CMK (cell line): ENCODE results near the gene FAM156A.
"Not testable (repeated sequence)": the region's sequence is repeated elsewhere in the genome, so short reads cannot be mapped to it uniquely, and the experiment has no call there.

Source experiments
- DNase-seq: peaks from one replicate; pipeline ENCODE4 v3.0.0-alpha.2; 2010; ENCODE audit warnings: low read depth

FAM156A gene

GRCh38 chrX:52958113-52958959, at the start of gene FAM156A:
Gene FAM156A (minus strand): TSS chrX:52958518. CDS start chrX:52948588, 9,930 bp downstream.
- DNase-seq = not testable (repeated sequence)

DNA sequence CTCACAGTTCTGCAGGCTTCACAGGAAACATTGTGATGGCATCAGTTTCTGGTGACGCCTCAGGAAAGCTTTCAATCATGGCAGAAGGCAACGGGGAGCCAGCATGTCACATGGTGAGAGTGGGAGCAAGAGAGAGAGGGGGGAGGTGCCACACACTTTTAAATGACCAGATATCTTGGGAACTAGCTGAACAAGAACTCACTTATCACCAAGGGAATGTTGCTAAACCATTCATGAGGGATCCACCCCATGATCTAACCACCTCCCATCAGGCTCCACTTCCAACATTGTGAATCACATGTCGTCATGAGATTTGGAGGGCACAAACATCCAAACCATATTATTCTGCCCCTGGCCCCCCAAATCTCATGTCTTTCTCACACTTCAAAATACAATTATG, 47.0 kb upstream of the FAM156A start:
- DNase-seq = no peak

DNA sequence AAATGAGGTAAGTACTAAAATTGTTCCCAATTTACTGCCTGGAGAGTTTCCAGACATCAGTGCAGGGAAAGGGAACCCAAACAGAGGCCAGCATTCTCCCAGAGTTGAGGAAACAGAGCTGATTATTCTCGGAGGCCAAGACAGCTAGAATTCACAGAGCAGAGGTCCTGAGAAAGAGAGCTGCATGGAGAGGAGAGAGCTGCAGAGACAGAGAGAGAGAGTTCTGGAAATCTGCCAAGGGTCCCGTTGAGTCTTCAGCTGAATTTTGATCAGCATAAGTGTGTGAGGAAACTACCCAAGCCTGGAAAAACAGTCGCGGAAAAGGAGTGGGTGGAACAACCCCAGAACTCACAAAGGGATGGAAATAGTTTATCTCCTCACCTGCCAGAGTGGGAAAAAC, 46.5 kb upstream of the FAM156A start:
- DNase-seq = no peak

- DNase-seq = no peak
These were observed 45.7 kb upstream of the FAM156A start for GRCh38 chrX:53004038-53004437.

DNA sequence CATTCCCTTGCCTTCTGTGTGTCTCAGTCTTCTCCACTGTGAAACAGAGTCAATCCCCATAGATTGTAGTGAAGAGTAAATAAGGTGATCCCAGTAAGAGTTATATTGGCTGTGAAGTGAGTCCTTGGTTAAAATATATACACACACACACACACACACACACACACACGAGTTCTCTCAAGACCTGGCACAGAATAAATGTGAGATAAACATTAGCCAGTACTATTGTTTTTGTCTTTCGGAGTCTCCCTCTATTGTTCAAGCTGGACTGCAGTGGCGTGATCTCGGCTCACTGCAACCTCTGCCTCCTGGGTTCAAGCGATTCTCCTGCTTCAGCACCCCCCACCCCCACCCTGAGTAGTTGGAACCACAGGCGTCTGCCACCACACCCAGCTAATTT, 44.8 kb upstream of the FAM156A start:
- no peak for DNase-seq

GRCh38 chrX:53001958-53002357, 43.6 kb upstream of the FAM156A start:
- DNase-seq = no peak

DNA sequence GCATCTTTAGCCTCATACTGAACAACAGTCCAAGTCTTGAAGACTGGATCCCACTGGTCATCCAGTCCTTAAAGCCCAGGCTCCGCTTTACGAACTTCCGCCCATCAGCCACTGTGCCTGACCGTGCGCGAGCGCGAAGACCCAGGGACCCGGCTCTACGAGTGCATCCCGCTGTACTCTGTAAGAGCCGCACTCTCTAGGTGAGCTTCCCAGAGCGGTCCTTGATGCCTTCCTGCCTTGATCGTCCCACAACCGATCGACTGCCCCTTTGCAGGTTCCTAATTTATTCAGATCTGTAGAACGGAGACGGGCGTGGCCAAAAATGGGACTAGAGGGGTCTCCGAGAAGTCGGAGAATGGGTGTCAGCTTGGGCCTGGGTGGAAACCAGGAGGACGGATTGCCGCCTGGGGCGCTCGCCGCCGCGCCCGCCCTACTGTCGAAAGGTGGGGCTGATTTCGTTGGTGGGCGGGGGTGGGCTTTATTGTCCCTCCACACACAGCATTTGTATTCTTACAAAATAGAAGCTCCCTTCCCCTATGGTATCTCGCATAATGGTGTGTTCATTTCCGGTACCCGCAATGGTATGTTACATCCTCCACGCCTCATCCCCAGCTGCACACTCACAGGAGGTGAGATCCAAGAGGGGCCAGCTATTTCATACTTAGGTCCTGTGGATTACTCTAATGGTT, 42.3 kb upstream of the FAM156A start:
- DNase-seq = no peak

DNA sequence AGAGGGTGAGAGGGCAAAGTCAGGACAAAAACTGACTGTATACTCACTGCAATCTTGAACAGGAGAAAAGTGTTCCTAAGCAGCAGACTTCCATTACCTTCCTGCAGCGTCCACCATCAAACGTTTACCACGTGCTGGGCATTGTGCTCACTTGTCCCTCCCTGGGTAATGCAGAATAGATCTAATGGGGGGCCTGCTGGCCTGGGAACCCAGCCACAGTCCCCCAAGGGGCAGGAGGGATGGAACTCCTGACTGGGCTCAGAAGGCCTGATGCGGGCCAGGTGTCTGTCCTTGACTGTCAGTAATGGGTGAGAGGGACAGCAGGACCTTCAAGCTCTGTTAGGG, 37.6 kb upstream of the FAM156A start:
- DNase-seq = no peak

- peak; percentile 87 for DNase-seq
These were observed 37.0 kb upstream of the FAM156A start for GRCh38 chrX:52995135-52995986.

DNA sequence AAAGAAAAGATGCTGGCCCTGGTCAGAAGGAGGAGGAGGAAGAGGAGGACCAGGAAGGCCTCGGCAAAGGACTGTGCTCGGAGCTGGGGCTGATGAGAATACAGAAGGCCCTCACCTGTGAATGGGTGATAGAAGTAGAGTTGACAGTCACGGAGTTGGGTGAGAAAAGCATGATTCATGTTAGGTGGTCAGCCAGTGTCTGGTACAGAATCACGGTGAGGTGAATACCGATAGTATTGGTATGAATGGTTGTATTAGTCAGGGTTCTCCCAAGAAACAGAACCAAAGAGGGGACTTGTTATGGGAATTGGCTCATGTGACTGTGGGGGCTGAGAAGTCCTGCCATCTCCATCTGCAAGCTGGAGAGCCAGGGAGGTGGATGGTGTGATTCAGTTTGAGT, 32.5 kb upstream of the FAM156A start:
- no peak for DNase-seq

DNA sequence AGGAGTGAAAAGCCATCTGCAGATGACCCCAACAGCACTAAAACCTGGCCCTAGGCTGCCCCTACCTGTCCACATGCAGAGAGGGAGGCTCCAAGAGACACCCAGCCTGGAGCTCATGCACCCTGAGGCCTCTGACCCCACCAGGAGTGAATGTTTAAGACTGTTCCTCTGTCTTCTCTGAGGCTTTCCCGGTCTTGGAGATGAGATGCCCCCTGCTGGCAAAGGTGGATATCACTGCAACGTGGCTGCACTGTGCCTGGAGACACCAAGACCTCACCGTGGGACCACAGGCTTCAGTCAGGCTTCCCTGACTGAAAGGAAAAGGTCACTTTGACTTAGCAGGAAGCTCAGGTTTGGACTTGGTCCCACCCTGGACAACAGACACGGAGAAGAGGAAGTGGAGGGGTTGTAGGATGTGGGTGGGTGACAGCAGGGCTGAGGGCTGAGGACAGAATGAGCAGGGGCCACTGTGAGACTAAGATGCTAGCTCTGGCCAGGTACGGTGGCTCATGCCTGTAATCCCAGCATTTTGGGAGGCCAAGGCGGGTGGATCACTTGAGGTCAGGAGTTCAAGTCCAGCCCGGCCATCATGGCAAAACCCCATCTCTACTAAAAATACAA, 31.8 kb upstream of the FAM156A start:
- peak; percentile 54 for DNase-seq

GRCh38 chrX:52988985-52989917, 30.9 kb upstream of the FAM156A start:
- DNase-seq = no peak

DNA sequence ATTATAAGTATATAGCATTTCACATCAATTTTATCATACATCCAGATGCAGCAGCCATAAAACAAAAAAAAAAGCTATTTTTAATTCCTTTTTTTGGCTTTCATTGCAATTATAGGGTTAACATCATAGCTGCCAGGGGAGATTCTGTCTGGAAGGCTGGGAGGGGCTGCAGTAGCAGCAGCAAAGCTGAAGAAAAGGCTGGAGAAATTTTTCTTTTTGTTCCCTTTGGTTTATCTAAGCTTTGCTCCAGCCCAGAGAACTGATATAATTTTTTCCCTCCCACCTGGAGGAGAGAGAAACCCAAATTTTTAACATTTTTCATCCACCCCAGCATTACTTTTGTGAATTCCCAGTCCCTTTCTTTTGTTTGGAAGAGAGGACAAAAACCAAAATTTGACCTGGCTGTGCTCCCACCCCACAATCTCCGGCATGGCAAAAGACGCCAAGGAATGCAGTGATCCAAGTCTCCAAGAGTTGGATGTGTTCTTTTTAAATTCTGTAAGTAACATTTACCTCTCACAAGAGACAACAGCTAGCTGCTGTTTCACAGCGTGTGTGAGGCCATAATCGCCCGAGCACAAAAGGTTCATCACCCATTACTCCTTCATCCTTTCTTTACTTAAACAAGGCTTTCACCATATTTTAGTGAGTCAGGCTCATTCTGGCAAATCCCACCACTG, 25.1 kb upstream of the FAM156A start:
- no peak for DNase-seq

DNA sequence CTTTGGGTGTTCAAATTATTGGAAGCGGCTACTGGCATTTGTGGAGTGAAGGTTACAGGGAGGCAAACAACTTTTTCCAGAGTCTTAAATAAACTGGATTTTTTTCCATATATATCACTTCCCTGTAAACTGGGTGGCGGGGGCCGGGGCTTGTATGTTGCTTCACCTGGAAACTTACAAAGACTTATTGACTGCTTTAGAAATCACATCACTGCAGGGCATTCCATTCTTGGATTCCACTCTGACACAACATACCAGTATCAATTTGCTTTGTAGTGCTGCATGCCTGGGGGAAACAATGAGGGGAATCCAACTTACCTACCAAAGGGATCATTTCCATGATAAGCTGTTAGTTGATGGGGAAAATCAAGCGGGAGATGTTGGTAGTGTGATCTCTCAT, 21.7 kb upstream of the FAM156A start:
- no peak for DNase-seq

DNA sequence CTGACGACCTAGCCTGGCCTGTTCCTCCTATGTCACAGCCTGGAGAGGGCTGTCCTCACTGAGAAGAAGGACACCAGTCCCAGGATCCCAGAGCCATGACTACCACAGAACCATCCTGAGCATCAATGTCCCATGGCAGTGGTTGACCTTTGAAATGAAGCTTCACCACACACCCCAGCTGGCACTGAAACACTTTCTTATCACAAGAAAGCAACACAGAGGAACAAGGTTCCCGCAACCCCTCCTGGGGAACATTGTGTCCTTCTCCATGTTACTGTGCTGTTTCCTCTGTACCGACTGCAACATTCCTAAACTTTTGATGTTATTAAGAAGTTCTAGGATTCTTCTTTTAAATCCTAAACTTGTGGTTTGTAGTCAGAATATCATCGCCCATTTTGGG, 21.2 kb upstream of the FAM156A start:
- DNase-seq = no peak

DNA sequence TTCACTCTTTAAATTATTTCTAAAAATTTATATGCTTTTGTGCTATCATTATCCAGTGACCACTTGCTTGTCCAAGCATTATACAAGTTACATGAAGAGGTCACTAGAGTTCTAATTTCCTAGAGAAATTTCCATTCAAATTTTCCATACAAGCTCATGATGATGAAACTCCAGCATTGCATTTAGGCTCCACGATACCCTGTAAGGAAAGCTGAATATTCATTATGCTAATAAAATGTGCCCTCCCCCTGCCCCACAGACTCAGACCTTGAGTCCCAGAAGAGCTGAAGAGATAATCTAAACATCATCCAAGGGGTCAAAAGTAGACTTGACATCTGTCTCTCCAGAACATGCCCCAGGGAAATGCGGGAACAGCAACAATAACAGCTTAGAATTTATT, 19.6 kb upstream of the FAM156A start:
- no peak for DNase-seq

DNA sequence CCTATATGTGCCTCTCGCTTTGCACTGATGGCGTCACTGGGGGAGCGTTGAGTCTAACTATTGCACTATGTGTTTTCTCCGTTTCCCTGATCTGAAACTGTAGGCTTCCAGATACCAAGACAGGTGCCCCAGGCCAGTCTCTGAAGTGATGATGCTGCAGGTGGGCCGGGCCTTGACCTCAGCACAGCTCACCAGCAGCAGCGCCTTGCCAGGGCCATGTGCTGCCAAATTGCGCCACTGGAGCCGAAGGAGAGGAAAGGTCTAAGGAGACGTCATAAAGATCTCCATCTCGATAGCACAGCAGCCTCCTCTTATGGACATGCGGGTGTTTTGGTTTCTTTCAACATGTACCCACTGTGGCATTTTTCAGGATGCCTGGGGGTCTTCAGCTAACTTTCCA, 17.3 kb upstream of the FAM156A start:
- DNase-seq = not testable (repeated sequence)

DNA sequence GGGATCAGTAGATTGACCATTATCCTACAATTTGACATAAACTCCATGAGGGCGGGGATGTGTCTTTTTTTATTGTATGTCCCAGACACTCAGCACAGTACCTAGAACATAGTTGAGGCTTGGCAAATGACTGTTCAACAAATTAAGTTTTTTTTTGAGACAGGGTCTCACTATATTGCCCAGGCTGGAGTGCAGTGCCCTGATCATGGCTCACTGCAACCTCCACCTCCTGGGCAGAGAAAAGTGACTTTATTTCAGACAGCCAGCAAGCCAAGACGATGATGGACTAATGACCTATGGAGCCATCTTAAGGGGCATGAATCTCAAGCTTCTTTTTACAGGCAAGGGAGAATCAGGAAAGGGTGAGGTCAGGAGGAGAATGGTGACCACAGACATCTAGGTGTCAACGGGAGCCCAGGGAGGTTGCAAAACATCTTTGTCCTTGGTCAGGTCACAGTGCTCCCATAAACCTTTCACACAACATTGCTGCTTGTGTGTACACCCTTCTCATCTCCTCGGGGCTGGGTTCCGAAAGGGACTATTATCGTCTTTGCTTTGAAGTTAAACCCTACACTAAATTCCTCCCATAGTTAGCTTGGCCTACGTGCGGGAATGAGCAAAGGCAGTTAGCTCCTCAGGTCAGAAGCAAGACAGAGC, 16.1 kb upstream of the FAM156A start:
- DNase-seq = not testable (repeated sequence)

- not testable (repeated sequence) for DNase-seq
These were observed 9.6 kb upstream of the FAM156A start for GRCh38 chrX:52967922-52968321.
